H1 (cell line): ENCODE data around the gene TRPV4. TPM values are rescaled to one million over a fixed set of nuclear protein-coding genes. Genes with fewer than 3 reads are reported as not detected.

Experiments
- CTCF ChIA-PET: fragments of 300-600 bp; sonication (Branson Sonifier 250); formaldehyde crosslinking; loops from one replicate; lab custom pipeline; 2021; ENCODE audit not compliant: partially characterized antibody; lab: Charles Lee
- POLR2A ChIA-PET: fragments of 300-600 bp; sonication (Branson Sonifier 250); formaldehyde crosslinking; loops from one replicate; lab custom pipeline; 2021; ENCODE audit warnings: inconsistent platforms; ENCODE audit not compliant: partially characterized antibody; lab: Charles Lee
- DNase-seq, 2 experiments: peaks; one replicate each; pipeline versions ENCODE4 v3.0.0 to v3.0.0-alpha.2; 2010 to 2022; ENCODE audit warnings: low spot score in 2 of 2, low read depth in 1 of 2, mixed read lengths in 1 of 2
- FAIRE-seq: peaks from 2 replicates; lab custom pipeline; 2011; peaks lifted over from hg19 to GRCh38; lab: Jason Lieb, UNC
- H2AFZ ChIP-seq: 2 replicates; pipeline ENCODE4 v1.8.1; 2012; ENCODE audit warnings: low read length, inconsistent platforms
- H2AK5ac ChIP-seq: 2 replicates; pipeline ENCODE4 v1.6.1; 2013; ENCODE audit warnings: low read depth, low read length
- H2BK120ac ChIP-seq: replicated peaks from 2 replicates; pipeline ENCODE3; 2013; ENCODE audit warnings: low read depth, low read length, inconsistent platforms
- H2BK12ac ChIP-seq: 2 replicates; pipeline ENCODE4 v1.6.1; 2013; ENCODE audit warnings: low read depth, low read length
- H2BK15ac ChIP-seq: 2 replicates; pipeline ENCODE4 v1.6.1; 2013; ENCODE audit warnings: low read length
- H2BK20ac ChIP-seq: 2 replicates; pipeline ENCODE4 v1.6.1; 2013; ENCODE audit warnings: low read length
- H2BK5ac ChIP-seq: 2 replicates; pipeline ENCODE4 v1.6.1; 2013; ENCODE audit warnings: low read depth, low read length
- H3K14ac ChIP-seq: 2 replicates; pipeline ENCODE4 v1.6.1; 2013; ENCODE audit warnings: inconsistent platforms; ENCODE audit not compliant: insufficient read length
- H3K18ac ChIP-seq: 2 replicates; pipeline ENCODE4 v1.6.1; 2013; ENCODE audit warnings: low read length; ENCODE audit errors: extremely low read depth
- H3K23ac ChIP-seq: 2 replicates; pipeline ENCODE4 v1.6.1; 2013; ENCODE audit warnings: inconsistent platforms; ENCODE audit not compliant: insufficient read length
- H3K23me2 ChIP-seq: 2 replicates; pipeline ENCODE4 v1.6.1; 2013; ENCODE audit warnings: low read depth, low read length
- H3K27ac ChIP-seq: 2 replicates; pipeline ENCODE4 v1.6.1; 2011; ENCODE audit warnings: low read depth, low read length, inconsistent platforms
- H3K27me3 ChIP-seq, 4 experiments: replicated peaks in 1 of 4; 1 replicate in 1 of 4; 2 replicates in 3 of 4; pipeline versions ENCODE4 v1.6.1 to v1.8.1; 2011 to 2013; ENCODE audit warnings: low read length in 3 of 4, mild to moderate bottlenecking in 3 of 4, inconsistent platforms in 2 of 4, mixed read lengths in 2 of 4, moderate library complexity in 1 of 4; ENCODE audit not compliant: control insufficient read depth in 3 of 4, insufficient read depth in 3 of 4; ENCODE audit errors: extremely low read depth in 1 of 4
- H3K36me3 ChIP-seq, 4 experiments: 2 replicates each; pipeline versions ENCODE4 v1.6.1 to v1.8.1; 2011 to 2013; ENCODE audit warnings: mild to moderate bottlenecking in 4 of 4, low read length in 3 of 4, moderate library complexity in 2 of 4, control low read depth in 1 of 4, inconsistent platforms in 1 of 4; ENCODE audit not compliant: insufficient read depth in 4 of 4, control insufficient read depth in 2 of 4
- H3K4ac ChIP-seq: replicated peaks from 2 replicates; pipeline ENCODE3; 2013; ENCODE audit warnings: low read length, low read depth, mixed read lengths, inconsistent platforms; ENCODE audit not compliant: insufficient read length
- H3K4me1 ChIP-seq, 4 experiments: replicated peaks in 1 of 4; 1 replicate in 1 of 4; 2 replicates in 3 of 4; pipeline versions ENCODE4 v1.6.1 to v1.8.1; 2011 to 2013; ENCODE audit warnings: low read length in 3 of 4, inconsistent platforms in 2 of 4, mixed read lengths in 1 of 4; ENCODE audit not compliant: insufficient read depth in 4 of 4, control insufficient read depth in 3 of 4
- H3K4me2 ChIP-seq, 2 experiments: 2 replicates each; pipeline versions ENCODE4 v1.6.1 to v1.8.1; 2011 to 2013; ENCODE audit warnings: low read depth in 2 of 2, low read length in 2 of 2, control low read depth in 1 of 2, inconsistent platforms in 1 of 2, mild to moderate bottlenecking in 1 of 2; ENCODE audit not compliant: insufficient read depth in 1 of 2
- H3K4me3 ChIP-seq, 4 experiments: fragments of 200-600, 300-600 bp in 1 of 4; sonication (generic), shearing (Covaris generic), sonication (Bioruptor Twin) in 1 of 4; 2 replicates each; pipeline versions ENCODE4 v1.5.1 to v1.8.1; 2011 to 2016; ENCODE audit warnings: low read length in 4 of 4, low read depth in 3 of 4, control low read depth in 2 of 4, inconsistent platforms in 2 of 4, mild to moderate bottlenecking in 2 of 4, mixed read lengths in 1 of 4, moderate library complexity in 1 of 4; ENCODE audit not compliant: insufficient read depth in 2 of 4; ENCODE audit errors: extremely low read depth in 1 of 4
- H3K56ac ChIP-seq: replicated peaks from 2 replicates; pipeline ENCODE3; 2013; ENCODE audit warnings: low read depth, mild to moderate bottlenecking, mixed read lengths, low read length, inconsistent platforms; ENCODE audit not compliant: insufficient read length
- H3K79me1 ChIP-seq: 2 replicates; pipeline ENCODE4 v1.6.1; 2013; ENCODE audit warnings: low read depth, low read length, control low read depth
- H3K79me2 ChIP-seq, 2 experiments: 2 replicates each; pipeline versions ENCODE4 v1.6.1 to v1.8.1; 2012 to 2013; ENCODE audit warnings: low read length in 2 of 2, mild to moderate bottlenecking in 2 of 2, inconsistent platforms in 1 of 2; ENCODE audit not compliant: insufficient read depth in 2 of 2, control insufficient read depth in 1 of 2
- H3K9ac ChIP-seq, 4 experiments: replicated peaks in 1 of 4; 1 replicate in 1 of 4; 2 replicates in 3 of 4; pipeline versions ENCODE4 v1.6.1 to v1.8.1; 2011 to 2013; ENCODE audit warnings: low read depth in 3 of 4, low read length in 3 of 4, control low read depth in 2 of 4, mild to moderate bottlenecking in 2 of 4, moderate library complexity in 2 of 4, inconsistent platforms in 1 of 4; ENCODE audit errors: extremely low read depth in 1 of 4
- H3K9me3 ChIP-seq, 2 experiments: 2 replicates each; pipeline versions ENCODE4 v1.6.1 to v1.8.1; 2012 to 2013; ENCODE audit warnings: mild to moderate bottlenecking in 2 of 2, moderate library complexity in 2 of 2, control low read depth in 1 of 2, inconsistent platforms in 1 of 2, low read depth in 1 of 2, low read length in 1 of 2, mixed read lengths in 1 of 2; ENCODE audit not compliant: insufficient read depth in 2 of 2
- H4K20me1 ChIP-seq, 2 experiments: replicated peaks in 1 of 2; 2 replicates each; pipeline versions ENCODE3 to v1.8.1; 2011 to 2013; ENCODE audit warnings: inconsistent platforms in 2 of 2, low read length in 2 of 2, mild to moderate bottlenecking in 1 of 2; ENCODE audit not compliant: insufficient read depth in 2 of 2, control insufficient read depth in 1 of 2
- H4K5ac ChIP-seq: 2 replicates; pipeline ENCODE4 v1.6.1; 2013; ENCODE audit warnings: low read length, low read depth, mixed read lengths, inconsistent platforms; ENCODE audit not compliant: insufficient read length
- H4K8ac ChIP-seq: 2 replicates; pipeline ENCODE4 v1.8.0; 2013; ENCODE audit warnings: mild to moderate bottlenecking, moderate library complexity, low read length, inconsistent platforms; ENCODE audit not compliant: insufficient read depth; ENCODE audit errors: extremely low read depth
- H4K91ac ChIP-seq: replicated peaks from 2 replicates; pipeline ENCODE3; 2013; ENCODE audit warnings: low read length, mixed read lengths, inconsistent platforms; ENCODE audit not compliant: insufficient read length
- CBX5 ChIP-seq: fragments of 300-800, 300-1000 bp; sonication (generic); IDR thresholded peaks from 2 replicates; pipeline ENCODE4 v1.7.1; 2016; ENCODE audit warnings: antibody characterized with exemption, low read length, low read depth
- CHD2 ChIP-seq: IDR thresholded peaks from 2 replicates; pipeline ENCODE4 v1.6.1; 2012; ENCODE audit warnings: low read length, improper control_type of control experiment
- EP300 ChIP-seq, 2 experiments: IDR thresholded peaks; 1 replicate in 1 of 2; 2 replicates in 1 of 2; pipeline ENCODE4 v1.6.1; 2011 to 2012; ENCODE audit warnings: low read depth in 2 of 2, low read length in 2 of 2, mild to moderate bottlenecking in 2 of 2, borderline replicate concordance in 1 of 2, inconsistent platforms in 1 of 2, moderate library complexity in 1 of 2
- HDAC2 ChIP-seq, 2 experiments: fragments of 300-600 bp in 1 of 2; sonication (generic) in 1 of 2; IDR thresholded peaks; 2 replicates each; pipeline ENCODE4 v1.6.1; 2011 to 2012; ENCODE audit warnings: low read depth in 2 of 2, low read length in 2 of 2, mild to moderate bottlenecking in 2 of 2, moderate library complexity in 2 of 2, borderline replicate concordance in 1 of 2, inconsistent platforms in 1 of 2
- NANOG ChIP-seq: IDR thresholded peaks from 2 replicates; pipeline ENCODE4 v1.6.1; 2011; ENCODE audit warnings: low read length, low read depth, mild to moderate bottlenecking, inconsistent platforms; ENCODE audit not compliant: insufficient read depth, poor library complexity, severe bottlenecking
- NRF1 ChIP-seq: IDR thresholded peaks from 2 replicates; pipeline ENCODE4 v1.6.1; 2011; ENCODE audit warnings: mild to moderate bottlenecking, low read depth, low read length, improper control_type of control experiment
- TCF12 ChIP-seq: IDR thresholded peaks from 2 replicates; pipeline ENCODE4 v1.6.1; 2011; ENCODE audit warnings: low read depth, mild to moderate bottlenecking, low read length
- USF2 ChIP-seq: IDR thresholded peaks from 2 replicates; pipeline ENCODE4 v1.6.1; 2011; ENCODE audit warnings: low read length, improper control_type of control experiment
- WGBS, 2 experiments: shearing (Covaris generic) in 1 of 2; methylation state at CpG; one replicate each; pipeline versions ENCODE4 v1.1.6 to v1.1.7; 2013 to 2015; ENCODE audit warnings: low lambda C conversion rate in 2 of 2, mixed read lengths in 2 of 2, inconsistent platforms in 1 of 2, low coverage in 1 of 2, missing lambda C conversion rate in 1 of 2; ENCODE audit not compliant: insufficient replicate concordance in 2 of 2, insufficient coverage in 1 of 2, insufficient read length in 1 of 2; ENCODE audit errors: extremely low coverage in 1 of 2, missing lambda C conversion rate in 1 of 2; 5-methylcytosine and 5-hydroxymethylcytosine counted together
- polyA plus RNA-seq, 7 experiments: library from polyadenylated mRNA; depleted of rRNA in 3 of 7; stranded (reverse) in 5 of 7; unstranded in 2 of 7; fragments of >200 nt in 5 of 7; fragments of 200-250 nt in 2 of 7; gene quantifications; 1 replicate in 5 of 7; 2 replicates in 1 of 7; 4 replicates in 1 of 7; pipeline versions ENCODE4 v1.2.1 to v1.2.3, GENCODE V29; 2011 to 2013; ENCODE audit warnings: missing spikeins in 2 of 7, mixed read lengths in 2 of 7
- total RNA-seq: library from RNA; stranded (reverse); fragmentation: NEBNext Ultra II Directional; extraction: Animal tissue kit (Norgen Biotek cat#: 25700); gene quantifications from 2 replicates; pipeline ENCODE4 v1.2.1, GENCODE V29; 2021
- TF ChIP-seq, protein P1 (sequence below): IDR thresholded peaks from 2 replicates; pipeline ENCODE4 v1.6.1; 2012; ENCODE audit warnings: inconsistent platforms

TRPV4 gene
- total and polyA plus RNA-seq, 2 of the 8 experiments (the other 6 are each of a cell fraction or from before 2014, with no cell fraction given) = 2.1 to 6.2 TPM

- FAIRE-seq (no peak), DNase-seq (peak in 1 of 2 experiments; percentile 43)
- no peaks in the 10 kb centered on the region for H3K23me2 ChIP-seq
- H2BK5ac ChIP-seq = no peak overlapping the region
- no peaks in the 10 kb centered on the region for H3K79me2 ChIP-seq
- peak overlapping the region; percentile 27; the same call in 1 of the 2 replicates for H2BK12ac ChIP-seq
- H3K4me1 ChIP-seq = peaks cover 0 to 11% (median 2%) of the 10 kb centered on the region in 4 experiments; a peak in 4 of 7 replicates
- no peak overlapping the region for H3K9ac ChIP-seq
- H2BK15ac ChIP-seq = no peak overlapping the region
- no peak overlapping the region for H3K23ac ChIP-seq
- CTCF ChIA-PET = interaction anchor here (0.8 to 11.2 kb wide), 4 partner anchors 7 to 171 kb away, joined by 3 to 120 read pairs (median 4); no protein-coding TSS in a partner anchor
- H4K20me1 ChIP-seq = no peaks in the 10 kb centered on the region
- H3K27ac ChIP-seq = no peak overlapping the region
- no peak overlapping the region for H2BK120ac ChIP-seq
- no peak overlapping the region for H2AK5ac ChIP-seq
- H3K9me3 ChIP-seq = no peaks in the 10 kb centered on the region
- H3K27me3 ChIP-seq = no peaks in the 10 kb centered on the region
- POLR2A ChIA-PET = no interaction called here
- no peak overlapping the region for H4K5ac ChIP-seq
- H2AFZ ChIP-seq = no peak overlapping the region
- H3K4ac ChIP-seq = no peak overlapping the region
- peak overlapping the region; percentile 80; the same call in 1 of the 2 replicates for H4K8ac ChIP-seq
- H3K14ac ChIP-seq = no peak overlapping the region
- no peak overlapping the region for H3K4me3 ChIP-seq
- no peaks in the 10 kb centered on the region for H3K36me3 ChIP-seq
- H3K4me2 ChIP-seq = no peak overlapping the region
- H3K79me1 ChIP-seq = no peaks in the 10 kb centered on the region
- no peak overlapping the region for H3K18ac ChIP-seq
- H2BK20ac ChIP-seq = no peak overlapping the region
- 88% methylated on average over 21 of the region's 38 CpGs; no CpG with 5 or more reads in 1 of the 2 experiments for WGBS, 2 experiments
- H3K56ac ChIP-seq = no peak overlapping the region
- H4K91ac ChIP-seq = no peak overlapping the region
- TF ChIP-seq USF2 = no peak
- TF ChIP-seq, protein P1, sequence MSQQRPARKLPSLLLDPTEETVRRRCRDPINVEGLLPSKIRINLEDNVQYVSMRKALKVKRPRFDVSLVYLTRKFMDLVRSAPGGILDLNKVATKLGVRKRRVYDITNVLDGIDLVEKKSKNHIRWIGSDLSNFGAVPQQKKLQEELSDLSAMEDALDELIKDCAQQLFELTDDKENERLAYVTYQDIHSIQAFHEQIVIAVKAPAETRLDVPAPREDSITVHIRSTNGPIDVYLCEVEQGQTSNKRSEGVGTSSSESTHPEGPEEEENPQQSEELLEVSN = no peak
- no peak for TF ChIP-seq NANOG
- no peak for TF ChIP-seq NRF1
- TF ChIP-seq TCF12 = no peak
- TF ChIP-seq CBX5 = no peak
- no peak for TF ChIP-seq HDAC2 (IDR thresholded peaks at IDR 0.05; ENCODE audit: borderline replicate concordance in 1 of 2, low read depth in 2 of 2, low read length in 2 of 2)
- TF ChIP-seq EP300 (IDR thresholded peaks at IDR 0.05; ENCODE audit: borderline replicate concordance in 1 of 2, low read depth in 2 of 2, low read length in 2 of 2) = no peak
- TF ChIP-seq CHD2 = no peak
Measured at GRCh38 chr12:109768901-109769670, 64.1 kb downstream of the TRPV4 start.
